Ishikawa (cell line): ENCODE data around the gene PARVB.

Experiments used
- CEBPB ChIP-seq: IDR thresholded peaks from 2 replicates; pipeline ENCODE4 v1.6.1; 2012
- CREB1 ChIP-seq: IDR thresholded peaks from 2 replicates; pipeline ENCODE4 v1.6.1; 2012; ENCODE audit warnings: low read depth
- EGR1 ChIP-seq: IDR thresholded peaks from 2 replicates; pipeline ENCODE4 v1.6.1; 2012
- EP300 ChIP-seq: IDR thresholded peaks from 2 replicates; pipeline ENCODE4 v1.6.1; 2012; ENCODE audit warnings: borderline replicate concordance
- FOXM1 ChIP-seq: IDR thresholded peaks from 2 replicates; pipeline ENCODE4 v1.6.1; 2012; ENCODE audit warnings: low read depth, borderline replicate concordance
- NFIC ChIP-seq: IDR thresholded peaks from 2 replicates; pipeline ENCODE4 v1.6.1; 2012
- RAD21 ChIP-seq: IDR thresholded peaks from 2 replicates; pipeline ENCODE4 v1.6.1; 2012; ENCODE audit warnings: low read depth
- TAF1 ChIP-seq: IDR thresholded peaks from 2 replicates; pipeline ENCODE4 v1.6.1; 2012; ENCODE audit warnings: low read depth, mild to moderate bottlenecking
- TCF12 ChIP-seq: IDR thresholded peaks from 2 replicates; pipeline ENCODE4 v1.6.1; 2012; ENCODE audit warnings: low read depth
- TEAD4 ChIP-seq: IDR thresholded peaks from 2 replicates; pipeline ENCODE4 v1.6.1; 2012
- YY1 ChIP-seq: IDR thresholded peaks from 2 replicates; pipeline ENCODE4 v1.6.1; 2012; ENCODE audit warnings: low read depth
- ZBTB7A ChIP-seq: IDR thresholded peaks from 2 replicates; pipeline ENCODE4 v1.6.1; 2012; ENCODE audit warnings: low read depth
- TF ChIP-seq, protein P1 (sequence below): IDR thresholded peaks from 2 replicates; pipeline ENCODE4 v1.6.1; 2012
- TF ChIP-seq, protein P2 (sequence below): IDR thresholded peaks from 2 replicates; pipeline ENCODE4 v1.6.1; 2012
- TF ChIP-seq, protein P3 (sequence below): IDR thresholded peaks from 2 replicates; pipeline ENCODE4 v1.6.1; 2012; ENCODE audit warnings: low read depth, mild to moderate bottlenecking

Gene PARVB

DNA sequence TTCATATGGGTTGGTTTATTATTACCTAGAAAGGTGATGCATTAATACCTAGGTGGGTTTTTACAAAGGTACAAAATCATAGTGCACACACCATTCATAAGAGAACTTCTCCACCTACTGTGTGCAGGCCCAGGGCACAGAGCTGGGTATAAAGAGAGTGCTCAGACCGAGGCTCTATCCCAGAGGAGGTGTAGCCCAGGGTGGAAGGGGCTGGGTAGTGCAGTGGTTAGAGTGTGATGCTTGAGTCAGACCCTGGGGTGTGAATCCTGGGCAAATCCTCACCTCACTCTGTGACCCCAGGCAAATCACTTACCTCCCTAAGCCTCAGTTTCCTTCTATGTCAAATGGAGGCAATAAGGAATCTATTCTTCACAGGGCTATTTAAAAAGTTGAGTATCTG is 188.8 kb downstream of the PARVB start:
- no peak for TF ChIP-seq FOXM1

DNA sequence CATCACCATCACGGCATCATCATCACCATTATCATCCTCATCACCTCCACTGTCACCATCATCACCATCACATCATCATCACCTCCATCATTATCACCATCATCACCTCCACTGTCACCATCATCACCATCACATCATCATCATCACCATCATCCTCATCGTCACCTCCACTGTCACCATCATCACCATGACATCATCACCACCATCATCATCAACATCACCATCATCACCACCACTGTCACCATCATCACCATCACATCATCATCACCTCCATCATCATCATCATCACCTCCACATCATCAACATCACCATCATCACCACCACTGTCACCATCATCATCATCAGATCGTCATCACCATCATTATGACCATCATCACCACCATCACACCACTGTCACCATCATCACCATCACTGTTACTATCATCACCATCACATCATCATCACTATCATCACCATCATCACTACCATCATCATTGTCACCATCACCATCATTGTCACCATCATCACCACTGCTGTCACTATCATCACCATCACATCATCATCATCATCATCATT is 189.5 kb downstream of the PARVB start:
- no peak for TF ChIP-seq FOXM1
- TF ChIP-seq EGR1: no peak
- TF ChIP-seq ZBTB7A: no peak
- TF ChIP-seq TAF1: no peak
- TF ChIP-seq NFIC: no peak
- no peak for TF ChIP-seq YY1
- no peak for TF ChIP-seq TCF12
- no peak for TF ChIP-seq TEAD4
- TF ChIP-seq, protein P1, sequence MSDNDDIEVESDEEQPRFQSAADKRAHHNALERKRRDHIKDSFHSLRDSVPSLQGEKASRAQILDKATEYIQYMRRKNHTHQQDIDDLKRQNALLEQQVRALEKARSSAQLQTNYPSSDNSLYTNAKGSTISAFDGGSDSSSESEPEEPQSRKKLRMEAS: no peak
- TF ChIP-seq RAD21: no peak
- no peak for TF ChIP-seq CREB1
- TF ChIP-seq CEBPB: no peak

DNA sequence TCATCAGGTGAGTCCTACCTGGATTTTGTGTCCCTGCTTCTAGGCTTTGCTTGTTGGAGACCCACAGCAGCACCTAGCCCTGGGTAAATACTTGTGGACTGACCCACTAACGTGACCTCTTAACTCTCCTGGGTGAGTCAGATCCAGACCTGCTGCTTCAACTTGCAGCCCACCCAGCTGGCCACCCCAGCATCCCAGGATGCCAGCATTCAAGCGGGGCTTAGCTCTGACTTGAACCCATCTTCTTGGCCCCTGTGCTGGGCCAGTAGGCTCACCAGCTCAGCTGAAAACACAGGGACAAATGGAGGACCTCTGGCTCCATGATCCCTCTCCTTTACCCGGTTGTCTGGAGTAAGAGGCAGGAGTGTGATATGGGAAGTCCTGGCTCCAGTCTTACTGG is 190.1 kb downstream of the PARVB start:
- TF ChIP-seq NFIC: no peak
- TF ChIP-seq CEBPB: no peak

DNA sequence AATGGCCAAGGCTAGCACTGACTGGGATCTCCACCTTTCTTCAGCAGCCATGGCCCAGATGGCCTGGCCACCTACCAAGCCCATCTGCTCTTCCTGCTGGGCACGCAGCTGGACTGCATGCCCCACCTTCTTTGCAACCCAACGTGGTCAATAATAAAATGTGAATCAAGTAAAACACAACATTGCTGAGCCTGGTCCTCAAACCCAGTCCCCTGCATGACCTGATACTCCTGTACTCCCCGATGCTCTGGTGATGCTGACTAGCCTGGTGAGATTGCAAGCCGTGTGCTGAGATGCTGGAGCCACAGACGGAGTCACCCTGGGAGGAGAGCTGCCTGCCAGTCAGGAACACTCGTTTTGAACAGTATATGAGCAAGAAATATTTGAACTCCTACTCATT is 190.7 kb downstream of the PARVB start:
- TF ChIP-seq, protein P1: no peak
- TF ChIP-seq RAD21: no peak
- TF ChIP-seq, protein P2, sequence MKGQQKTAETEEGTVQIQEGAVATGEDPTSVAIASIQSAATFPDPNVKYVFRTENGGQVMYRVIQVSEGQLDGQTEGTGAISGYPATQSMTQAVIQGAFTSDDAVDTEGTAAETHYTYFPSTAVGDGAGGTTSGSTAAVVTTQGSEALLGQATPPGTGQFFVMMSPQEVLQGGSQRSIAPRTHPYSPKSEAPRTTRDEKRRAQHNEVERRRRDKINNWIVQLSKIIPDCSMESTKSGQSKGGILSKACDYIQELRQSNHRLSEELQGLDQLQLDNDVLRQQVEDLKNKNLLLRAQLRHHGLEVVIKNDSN: no peak
- TF ChIP-seq NFIC: no peak
- TF ChIP-seq EP300: no peak
- no peak for TF ChIP-seq EGR1
- TF ChIP-seq ZBTB7A: no peak
- no peak for TF ChIP-seq TEAD4
- TF ChIP-seq, protein P3, sequence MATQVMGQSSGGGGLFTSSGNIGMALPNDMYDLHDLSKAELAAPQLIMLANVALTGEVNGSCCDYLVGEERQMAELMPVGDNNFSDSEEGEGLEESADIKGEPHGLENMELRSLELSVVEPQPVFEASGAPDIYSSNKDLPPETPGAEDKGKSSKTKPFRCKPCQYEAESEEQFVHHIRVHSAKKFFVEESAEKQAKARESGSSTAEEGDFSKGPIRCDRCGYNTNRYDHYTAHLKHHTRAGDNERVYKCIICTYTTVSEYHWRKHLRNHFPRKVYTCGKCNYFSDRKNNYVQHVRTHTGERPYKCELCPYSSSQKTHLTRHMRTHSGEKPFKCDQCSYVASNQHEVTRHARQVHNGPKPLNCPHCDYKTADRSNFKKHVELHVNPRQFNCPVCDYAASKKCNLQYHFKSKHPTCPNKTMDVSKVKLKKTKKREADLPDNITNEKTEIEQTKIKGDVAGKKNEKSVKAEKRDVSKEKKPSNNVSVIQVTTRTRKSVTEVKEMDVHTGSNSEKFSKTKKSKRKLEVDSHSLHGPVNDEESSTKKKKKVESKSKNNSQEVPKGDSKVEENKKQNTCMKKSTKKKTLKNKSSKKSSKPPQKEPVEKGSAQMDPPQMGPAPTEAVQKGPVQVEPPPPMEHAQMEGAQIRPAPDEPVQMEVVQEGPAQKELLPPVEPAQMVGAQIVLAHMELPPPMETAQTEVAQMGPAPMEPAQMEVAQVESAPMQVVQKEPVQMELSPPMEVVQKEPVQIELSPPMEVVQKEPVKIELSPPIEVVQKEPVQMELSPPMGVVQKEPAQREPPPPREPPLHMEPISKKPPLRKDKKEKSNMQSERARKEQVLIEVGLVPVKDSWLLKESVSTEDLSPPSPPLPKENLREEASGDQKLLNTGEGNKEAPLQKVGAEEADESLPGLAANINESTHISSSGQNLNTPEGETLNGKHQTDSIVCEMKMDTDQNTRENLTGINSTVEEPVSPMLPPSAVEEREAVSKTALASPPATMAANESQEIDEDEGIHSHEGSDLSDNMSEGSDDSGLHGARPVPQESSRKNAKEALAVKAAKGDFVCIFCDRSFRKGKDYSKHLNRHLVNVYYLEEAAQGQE: no peak
- TF ChIP-seq CEBPB: no peak
- TF ChIP-seq CREB1: no peak
- no peak for TF ChIP-seq TCF12
- no peak for TF ChIP-seq TAF1
- no peak for TF ChIP-seq YY1
- TF ChIP-seq FOXM1: no peak

DNA sequence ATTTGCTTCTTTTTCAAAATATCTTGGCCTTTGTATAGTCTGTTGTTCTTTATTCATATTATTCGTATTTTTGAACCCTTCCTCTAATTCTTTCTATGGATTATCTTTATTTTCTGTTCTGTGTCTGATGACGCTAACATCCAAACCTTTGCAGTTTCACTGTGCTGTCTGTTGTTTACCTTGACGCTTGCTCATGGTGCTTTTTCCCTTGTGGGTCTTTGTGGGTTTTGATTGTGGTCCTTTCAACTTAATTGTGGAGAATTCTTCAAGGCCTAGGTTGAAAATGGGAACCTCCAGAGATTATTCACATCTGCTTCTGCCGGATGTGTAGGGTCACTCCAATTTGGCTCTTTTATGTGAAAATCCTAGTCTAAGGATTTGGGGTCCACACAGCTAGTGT is 191.2 kb downstream of the PARVB start:
- TF ChIP-seq EGR1: no peak
- no peak for TF ChIP-seq EP300
- TF ChIP-seq CEBPB: no peak
- no peak for TF ChIP-seq YY1
- no peak for TF ChIP-seq RAD21
- TF ChIP-seq TEAD4: no peak
- no peak for TF ChIP-seq TCF12
- TF ChIP-seq NFIC: no peak
- TF ChIP-seq, protein P2: no peak
- TF ChIP-seq, protein P1: no peak

DNA sequence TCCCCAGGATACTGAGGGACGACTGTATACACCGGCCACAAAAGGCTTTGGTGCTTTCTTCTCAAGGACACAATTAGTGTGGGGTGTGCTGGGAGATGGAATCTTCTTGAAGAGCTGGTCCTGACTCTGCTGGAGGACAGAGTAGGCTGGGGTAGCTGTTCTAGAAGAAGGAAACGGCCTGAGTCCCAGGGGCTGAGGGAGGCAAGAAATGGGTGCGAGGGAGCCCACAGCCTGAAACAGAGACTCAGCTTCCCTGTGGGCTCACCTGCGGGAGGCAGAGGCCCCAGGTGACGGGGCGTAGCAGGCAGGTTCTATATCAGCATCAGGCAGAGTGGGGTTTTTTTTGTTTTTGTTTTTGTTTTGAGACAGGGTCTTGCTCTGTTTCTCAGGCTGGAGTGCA is 193.2 kb downstream of the PARVB start:
- TF ChIP-seq TCF12 (no peak), EP300 (no peak), CEBPB (no peak), FOXM1 (no peak), YY1 (no peak), TAF1 (no peak), TEAD4 (no peak), ZBTB7A (no peak), NFIC (no peak), RAD21 (no peak), CREB1 (no peak)
- TF ChIP-seq, protein P1: no peak
- TF ChIP-seq, protein P3: no peak
- TF ChIP-seq, protein P2: no peak
